Measurements from ENCODE around the gene MAGI1.

MAGI1 gene

GRCh38 chr3:65485826-65486469 lies 552.8 kb downstream of the MAGI1 start:
- DNase-seq (ENCODE audit: low read depth in 3 of 3) = no peak

- no peak for DNase-seq (ENCODE audit: low read depth in 3 of 3)
Observed at GRCh38 chr3:65484964-65485363, 553.8 kb downstream of the MAGI1 start.

- DNase-seq (ENCODE audit: low read depth in 3 of 3) = no peak
Observed at GRCh38 chr3:65483480-65483879, 555.2 kb downstream of the MAGI1 start.

GRCh38 chr3:65483011-65483410 lies 555.7 kb downstream of the MAGI1 start:
- DNase-seq (ENCODE audit: low read depth in 3 of 3) = no peak

GRCh38 chr3:65481085-65481484 lies 557.6 kb downstream of the MAGI1 start:
- DNase-seq (ENCODE audit: low read depth in 3 of 3) = no peak

- no peak for DNase-seq (ENCODE audit: low read depth in 3 of 3)
Observed at GRCh38 chr3:65479990-65480389, 558.7 kb downstream of the MAGI1 start.

- DNase-seq (ENCODE audit: low read depth in 3 of 3) = no peak
Observed at GRCh38 chr3:65478551-65479500, 559.9 kb downstream of the MAGI1 start.

GRCh38 chr3:65473736-65474135 lies 565.0 kb downstream of the MAGI1 start:
- DNase-seq (ENCODE audit: low read depth in 3 of 3) = no peak

GRCh38 chr3:65472501-65472900 lies 566.2 kb downstream of the MAGI1 start:
- no peak for DNase-seq (ENCODE audit: low read depth in 3 of 3)

GRCh38 chr3:65466300-65466988 lies 572.3 kb downstream of the MAGI1 start:
- no peak for DNase-seq (ENCODE audit: low read depth in 3 of 3)

GRCh38 chr3:65449841-65450428 lies 588.8 kb downstream of the MAGI1 start:
- no peak for DNase-seq (ENCODE audit: low read depth in 3 of 3)

GRCh38 chr3:65448120-65448519 lies 590.6 kb downstream of the MAGI1 start:
- DNase-seq (ENCODE audit: low read depth in 3 of 3) = no peak

- DNase-seq (ENCODE audit: low read depth in 3 of 3) = no peak
Observed at GRCh38 chr3:65445573-65446169, 593.0 kb downstream of the MAGI1 start.

- no peak for DNase-seq (ENCODE audit: low read depth in 3 of 3)
Observed at GRCh38 chr3:65444447-65444815, 594.3 kb downstream of the MAGI1 start.

- DNase-seq (ENCODE audit: low read depth in 3 of 3) = no peak
Observed at GRCh38 chr3:65443739-65444446, 594.8 kb downstream of the MAGI1 start.

GRCh38 chr3:65439641-65440284 lies 599.0 kb downstream of the MAGI1 start:
- DNase-seq (ENCODE audit: low read depth in 3 of 3) = no peak

GRCh38 chr3:65438612-65439011 lies 600.1 kb downstream of the MAGI1 start:
- no peak for DNase-seq (ENCODE audit: low read depth in 3 of 3)

- DNase-seq (ENCODE audit: low read depth in 3 of 3) = no peak
Observed at GRCh38 chr3:65438096-65438495, 600.6 kb downstream of the MAGI1 start.

GRCh38 chr3:65436580-65436979 lies 602.1 kb downstream of the MAGI1 start:
- DNase-seq (ENCODE audit: low read depth in 3 of 3) = no peak

- no peak for DNase-seq (ENCODE audit: low read depth in 3 of 3)
Observed at GRCh38 chr3:65433480-65433879, 605.2 kb downstream of the MAGI1 start.
